ENCODE data around the gene CLCN3. TPM values are rescaled to one million over a fixed set of nuclear protein-coding genes. Genes with fewer than 3 reads are reported as not detected.
"Not testable (repeated sequence)": the region's sequence is repeated elsewhere in the genome, so short reads cannot be mapped to it uniquely, and the experiment has no call there.

Gene CLCN3
- polyA plus RNA-seq, 3 donors = 68.4 to 76.2 (median 68.9) TPM

- DNase-seq (ENCODE audit: low read depth in 3 of 3, low spot score in 2 of 3) = no peak
Observed at GRCh38 chr4:169761846-169762245, 141.5 kb downstream of the CLCN3 start.

- no peak for DNase-seq (ENCODE audit: low read depth in 3 of 3, low spot score in 2 of 3)
Observed at GRCh38 chr4:169765835-169766234, 145.5 kb downstream of the CLCN3 start.

- DNase-seq (ENCODE audit: low read depth in 3 of 3, low spot score in 2 of 3) = no peak
Observed at GRCh38 chr4:169766741-169767140, 146.4 kb downstream of the CLCN3 start.

- DNase-seq (ENCODE audit: low read depth in 3 of 3, low spot score in 2 of 3) = no peak
Observed at GRCh38 chr4:169768385-169768784, 148.0 kb downstream of the CLCN3 start.

GRCh38 chr4:169770416-169770815, 150.0 kb downstream of the CLCN3 start:
- DNase-seq (ENCODE audit: low read depth in 3 of 3, low spot score in 2 of 3) = no peak

GRCh38 chr4:169771556-169772080, 151.2 kb downstream of the CLCN3 start:
- not testable (repeated sequence) for DNase-seq (ENCODE audit: low read depth in 3 of 3, low spot score in 2 of 3)

Other genes with a start within 250 kb of the CLCN3 start
- 10 to 100 TPM; 21.1 to 27.1 (median 23.7) TPM for gene NEK1, start 8.0 kb upstream of the CLCN3 start, polyA plus RNA-seq (ENCODE audit: insufficient read length in 3 of 3)
- 10 to 100 TPM; 45.5 to 55.1 (median 51.4) TPM for gene HPF1, start 137.4 kb downstream of the CLCN3 start, polyA plus RNA-seq (ENCODE audit: insufficient read length in 3 of 3)